ENCODE data around the gene CST6. TPM values are rescaled to one million over a fixed set of nuclear protein-coding genes. Genes with fewer than 3 reads are reported as not detected.

CST6 gene
- total and polyA plus RNA-seq, 2 of the 13 experiments (the other 11 are each of a cell fraction or from before 2014, with no cell fraction given) = not detected

DNA sequence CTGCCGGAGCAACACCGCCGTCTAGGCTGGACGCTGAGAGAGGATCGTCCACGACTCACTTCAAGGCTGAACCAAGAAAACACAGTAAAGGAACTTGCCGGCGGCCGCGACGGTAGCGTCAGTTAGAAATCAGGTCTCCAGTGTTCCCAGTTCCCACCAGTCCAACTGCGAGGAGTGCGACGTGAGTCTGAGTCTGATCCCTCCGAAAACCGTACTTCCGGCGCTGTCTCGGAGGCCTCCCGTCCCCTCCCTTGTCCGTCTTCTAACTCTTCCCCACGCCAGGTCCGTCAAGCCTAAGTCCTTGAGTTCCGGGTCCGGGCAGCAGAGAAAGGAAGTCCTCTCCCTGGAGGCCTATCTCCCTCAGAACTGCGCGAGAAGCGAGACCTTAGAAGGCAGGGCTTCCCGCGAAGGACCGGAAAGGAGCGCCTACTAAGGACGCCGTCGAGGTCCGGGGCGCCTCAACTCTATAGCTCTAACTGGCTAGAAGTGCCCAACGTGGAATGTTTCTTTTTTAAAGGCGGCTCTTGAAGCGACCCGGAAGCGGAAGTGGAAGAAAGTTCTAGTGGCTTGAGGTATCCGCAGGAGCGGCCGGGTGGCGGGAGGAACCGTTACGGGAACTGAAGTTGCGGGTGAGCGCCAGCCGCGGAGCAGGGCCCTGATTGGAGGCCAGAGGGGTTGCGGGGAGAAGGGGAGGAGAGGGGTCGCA lies 9.7 kb upstream of the CST6 start, which contains the start of the genes BANF1 and EIF1AD (continued):
- 0 out of 2 replicates have a peak, but pooled peaks have one; percentile 48 for TF ChIP-seq KLF13 (CRISPR knock-in tag; IDR thresholded peaks at IDR 0.05)
- peak; percentile 99 for TF ChIP-seq ZNF34 (CRISPR knock-in tag; IDR thresholded peaks at IDR 0.05; ENCODE audit: borderline replicate concordance)
- peak; percentile 62; the same call in 1 of the 2 replicates for TF ChIP-seq ATF7-NPFF (CRISPR knock-in tag; IDR thresholded peaks at IDR 0.05; ENCODE audit: low read depth)
- TF ChIP-seq PPARG (CRISPR knock-in tag; conservative IDR thresholded peaks at IDR 0.05) = no peak; the same call in 1 of the 2 replicates
- TF ChIP-seq PRDM10 (CRISPR knock-in tag; IDR thresholded peaks at IDR 0.05; ENCODE audit: low read depth) = no peak
- peak; percentile 99 for TF ChIP-seq KAT8 (CRISPR knock-in tag; IDR thresholded peaks at IDR 0.05)
- no peak for TF ChIP-seq ZNF326 (CRISPR knock-in tag; IDR thresholded peaks at IDR 0.05; ENCODE audit: borderline replicate concordance)
- no peak for TF ChIP-seq DPF2 (CRISPR knock-in tag; IDR thresholded peaks at IDR 0.05; ENCODE audit: borderline replicate concordance, low read depth)
- no peak; the same call in 1 of the 2 replicates for TF ChIP-seq AKAP8 (CRISPR knock-in tag; IDR thresholded peaks at IDR 0.05)
- peak; percentile 84; the same call in 1 of the 2 replicates for TF ChIP-seq ZNF274 (CRISPR knock-in tag; IDR thresholded peaks at IDR 0.05)
- TF ChIP-seq STAT6 (CRISPR knock-in tag; IDR thresholded peaks at IDR 0.05; ENCODE audit: borderline replicate concordance) = 0 out of 2 replicates have a peak, but pooled peaks have one; percentile 61
- peak; percentile 56 for TF ChIP-seq ZNF678 (CRISPR knock-in tag; IDR thresholded peaks at IDR 0.05)
- TF ChIP-seq, protein P1, sequence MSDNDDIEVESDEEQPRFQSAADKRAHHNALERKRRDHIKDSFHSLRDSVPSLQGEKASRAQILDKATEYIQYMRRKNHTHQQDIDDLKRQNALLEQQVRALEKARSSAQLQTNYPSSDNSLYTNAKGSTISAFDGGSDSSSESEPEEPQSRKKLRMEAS (IDR thresholded peaks at IDR 0.05) = peak; percentile 90
- TF ChIP-seq NR2F2 (IDR thresholded peaks at IDR 0.05; ENCODE audit: borderline replicate concordance, low read depth) = peak; percentile 71; the same call in 1 of the 2 replicates
- no peak for TF ChIP-seq ZNF597 (CRISPR knock-in tag; IDR thresholded peaks at IDR 0.05)
- no peak for TF ChIP-seq NFYC (CRISPR knock-in tag; IDR thresholded peaks at IDR 0.05)
- TF ChIP-seq GPN1 (CRISPR knock-in tag; IDR thresholded peaks at IDR 0.05; ENCODE audit: borderline replicate concordance) = no peak
- TF ChIP-seq, protein P2, sequence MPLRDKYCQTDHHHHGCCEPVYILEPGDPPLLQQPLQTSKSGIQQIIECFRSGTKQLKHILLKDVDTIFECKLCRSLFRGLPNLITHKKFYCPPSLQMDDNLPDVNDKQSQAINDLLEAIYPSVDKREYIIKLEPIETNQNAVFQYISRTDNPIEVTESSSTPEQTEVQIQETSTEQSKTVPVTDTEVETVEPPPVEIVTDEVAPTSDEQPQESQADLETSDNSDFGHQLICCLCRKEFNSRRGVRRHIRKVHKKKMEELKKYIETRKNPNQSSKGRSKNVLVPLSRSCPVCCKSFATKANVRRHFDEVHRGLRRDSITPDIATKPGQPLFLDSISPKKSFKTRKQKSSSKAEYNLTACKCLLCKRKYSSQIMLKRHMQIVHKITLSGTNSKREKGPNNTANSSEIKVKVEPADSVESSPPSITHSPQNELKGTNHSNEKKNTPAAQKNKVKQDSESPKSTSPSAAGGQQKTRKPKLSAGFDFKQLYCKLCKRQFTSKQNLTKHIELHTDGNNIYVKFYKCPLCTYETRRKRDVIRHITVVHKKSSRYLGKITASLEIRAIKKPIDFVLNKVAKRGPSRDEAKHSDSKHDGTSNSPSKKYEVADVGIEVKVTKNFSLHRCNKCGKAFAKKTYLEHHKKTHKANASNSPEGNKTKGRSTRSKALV (CRISPR knock-in tag; IDR thresholded peaks at IDR 0.05) = no peak
- TF ChIP-seq YEATS4 (CRISPR knock-in tag; IDR thresholded peaks at IDR 0.05; ENCODE audit: borderline replicate concordance) = peak; percentile 86; the same call in 1 of the 2 replicates

All from HepG2 (cell line).